CD14-positive monocyte (primary cell): ENCODE results near the gene UBE2A. TPM values are rescaled to one million over a fixed set of nuclear protein-coding genes. Genes with fewer than 3 reads are reported as not detected.
A peak's percentile ranks its signal among the peaks of the same experiment; 100 is the strongest.

Source experiments
- DNase-seq, 3 donors: peaks; one replicate each; pipeline ENCODE4 v3.0.0-alpha.2; 2011 to 2022
- H2AFZ ChIP-seq: 2 replicates; pipeline ENCODE4 v1.6.0; 2012; ENCODE audit warnings: mild to moderate bottlenecking, low read depth, low read length, inconsistent platforms; ENCODE audit not compliant: insufficient read depth, poor library complexity, severe bottlenecking
- H3K27ac ChIP-seq, 2 donors: 1 replicate in 1 of 2; 2 replicates in 1 of 2; pipeline ENCODE4 v1.5.1; 2012 to 2013; ENCODE audit warnings: low read length in 2 of 2, control low read depth in 1 of 2, inconsistent platforms in 1 of 2, low read depth in 1 of 2, mild to moderate bottlenecking in 1 of 2
- H3K27me3 ChIP-seq, 2 donors: one replicate each; pipeline versions ENCODE4 v1.6.0 to v1.6.1; 2011 to 2013; ENCODE audit warnings: low read length in 2 of 2; ENCODE audit not compliant: control insufficient read depth in 2 of 2, insufficient read depth in 2 of 2
- H3K36me3 ChIP-seq, 2 donors: replicated peaks in 1 of 2; 1 replicate in 1 of 2; 2 replicates in 1 of 2; pipeline versions ENCODE4 v1.5.1 to v1.6.1; 2012 to 2013; ENCODE audit warnings: low read length in 2 of 2, control low read depth in 1 of 2, inconsistent platforms in 1 of 2, mild to moderate bottlenecking in 1 of 2; ENCODE audit not compliant: insufficient read depth in 2 of 2, control insufficient read depth in 1 of 2
- H3K4me1 ChIP-seq, 2 donors: 1 replicate in 1 of 2; 2 replicates in 1 of 2; pipeline versions ENCODE4 v1.5.1 to v1.6.1; 2012 to 2013; ENCODE audit warnings: low read length in 2 of 2, control low read depth in 1 of 2, inconsistent platforms in 1 of 2, mild to moderate bottlenecking in 1 of 2, moderate library complexity in 1 of 2; ENCODE audit not compliant: insufficient read depth in 2 of 2, control insufficient read depth in 1 of 2
- H3K4me2 ChIP-seq: replicated peaks from 2 replicates; pipeline ENCODE3; 2012; ENCODE audit warnings: low read length, moderate library complexity, mild to moderate bottlenecking; ENCODE audit not compliant: poor library complexity, severe bottlenecking; ENCODE audit errors: extremely low read depth
- H3K4me3 ChIP-seq, 3 experiments: fragments of 200-600 bp in 1 of 3; sonication (generic) in 1 of 3; replicated peaks in 1 of 3; 1 replicate in 2 of 3; 2 replicates in 1 of 3; pipeline ENCODE4 v1.5.1; 2011 to 2013; ENCODE audit warnings: low read length in 3 of 3, mild to moderate bottlenecking in 3 of 3, control low read depth in 2 of 3, low read depth in 2 of 3, inconsistent platforms in 1 of 3, moderate library complexity in 1 of 3
- H3K79me2 ChIP-seq: 2 replicates; pipeline ENCODE4 v1.6.0; 2012; ENCODE audit warnings: mild to moderate bottlenecking, control low read depth, inconsistent platforms, low read length, moderate library complexity; ENCODE audit not compliant: insufficient read depth
- H3K9ac ChIP-seq: 2 replicates; pipeline ENCODE4 v1.6.0; 2017; ENCODE audit warnings: low read length, mild to moderate bottlenecking; ENCODE audit not compliant: insufficient read depth, poor library complexity, severe bottlenecking
- H3K9me3 ChIP-seq, 2 donors: replicated peaks in 1 of 2; 1 replicate in 1 of 2; 2 replicates in 1 of 2; pipeline versions ENCODE4 v1.5.1 to v1.6.1; 2012 to 2013; ENCODE audit warnings: low read length in 2 of 2, control low read depth in 1 of 2; ENCODE audit not compliant: control insufficient read depth in 1 of 2, insufficient read depth in 1 of 2
- H4K20me1 ChIP-seq: 2 replicates; pipeline ENCODE4 v1.6.0; 2012; ENCODE audit warnings: mild to moderate bottlenecking, low read length, control low read depth, moderate library complexity; ENCODE audit not compliant: insufficient read depth
- H3K27ac Mint-ChIP-seq, 7 donors: one replicate each; pipeline ENCODE4 v1.8.0; 2020; ENCODE audit warnings: mild to moderate bottlenecking in 7 of 7, mixed read lengths in 7 of 7, moderate library complexity in 6 of 7, inconsistent platforms in 2 of 7
- H3K27me3 Mint-ChIP-seq, 3 donors: one replicate each; pipeline ENCODE4 v1.8.0; 2021 to 2022; ENCODE audit warnings: low read depth in 3 of 3, mild to moderate bottlenecking in 3 of 3, mixed read lengths in 3 of 3, moderate library complexity in 3 of 3, inconsistent platforms in 1 of 3
- H3K36me3 Mint-ChIP-seq, 2 donors: one replicate each; pipeline ENCODE4 v1.8.0; 2020; ENCODE audit warnings: mixed read lengths in 2 of 2, inconsistent platforms in 1 of 2, mild to moderate bottlenecking in 1 of 2
- H3K4me1 Mint-ChIP-seq: one replicate; pipeline ENCODE4 v1.8.0; 2020; ENCODE audit warnings: mild to moderate bottlenecking, mixed read lengths
- H3K4me3 Mint-ChIP-seq, 2 donors: one replicate each; pipeline ENCODE4 v1.8.0; 2020; ENCODE audit warnings: mild to moderate bottlenecking in 2 of 2, mixed read lengths in 2 of 2, moderate library complexity in 1 of 2
- H3K9me3 Mint-ChIP-seq, 7 donors: one replicate each; pipeline ENCODE4 v1.8.0; 2020 to 2022; ENCODE audit warnings: mixed read lengths in 7 of 7, mild to moderate bottlenecking in 6 of 7, moderate library complexity in 6 of 7, inconsistent platforms in 2 of 7
- CTCF ChIP-seq: fragments of 200-600 bp; IDR thresholded peaks from one replicate; pipeline ENCODE4 v1.8.0; 2022; ENCODE audit warnings: antibody characterized with exemption, mild to moderate bottlenecking
- WGBS: methylation state at CpG from one replicate; pipeline ENCODE4 v1.1.5; 2013; ENCODE audit warnings: missing lambda C conversion rate; ENCODE audit not compliant: insufficient coverage; 5-methylcytosine and 5-hydroxymethylcytosine counted together
- intact Hi-C, 2 donors: fragments of 100-400 bp; cut with micrococcal nuclease; formaldehyde crosslinking; loops; one replicate each; pipeline versions ENCODE4 v1.15.0 to v1.15.1; 2023
- polyA plus RNA-seq, 3 donors: library from polyadenylated mRNA; depleted of rRNA in 1 of 3; unstranded in 2 of 3; stranded (reverse) in 1 of 3; fragments of 300-500 nt in 2 of 3; fragments of >200 nt in 1 of 3; fragmentation: Illumina TruSeq in 2 of 3; gene quantifications; 1 replicate in 2 of 3; 2 replicates in 1 of 3; pipeline ENCODE4 v1.2.3, GENCODE V29; 2012 to 2021

Gene UBE2A
- polyA plus RNA-seq, 3 donors = 68.7 to 91.4 (median 74.1) TPM

GRCh38 chrX:119624417-119624816 is 50.1 kb downstream of the UBE2A start:
- H4K20me1 ChIP-seq = no peaks in the 10 kb centered on the region
- H3K9ac ChIP-seq = no peak overlapping the region
- H3K36me3 Mint-ChIP-seq = peaks cover 16 to 33% of the 10 kb centered on the region in 2 donors
- H3K27me3 ChIP-seq = no peaks in the 10 kb centered on the region
- H3K9me3 Mint-ChIP-seq = no peaks in the 10 kb centered on the region
- no peaks in the 10 kb centered on the region for H3K79me2 ChIP-seq
- no peak overlapping the region for H3K4me2 ChIP-seq
- peaks cover 25 to 34% of the 10 kb centered on the region in 2 donors for H3K4me1 ChIP-seq
- H3K27me3 Mint-ChIP-seq = peaks cover 0 to 11% (median 0%) of the 10 kb centered on the region in 3 donors
- H3K4me3 Mint-ChIP-seq = no peak overlapping the region
- no peak overlapping the region for H2AFZ ChIP-seq
- H3K4me1 Mint-ChIP-seq = peaks cover 28% of the 10 kb centered on the region
- no peak overlapping the region for H3K27ac Mint-ChIP-seq
- H3K27ac ChIP-seq = no peak overlapping the region
- 80% methylated on average over 1 of the region's 11 CpGs for WGBS
- TF ChIP-seq CTCF = no peak
- H3K4me3 ChIP-seq = no peak overlapping the region
- H3K9me3 ChIP-seq = no peaks in the 10 kb centered on the region
- peaks cover 6 to 16% of the 10 kb centered on the region in 2 donors for H3K36me3 ChIP-seq
- DNase-seq = no peak
- intact Hi-C loops = no loop called here

- no peak for TF ChIP-seq CTCF
- no peaks in the 10 kb centered on the region for H3K9me3 ChIP-seq
- WGBS = 100% methylated on average over 4 of the region's 10 CpGs
- H3K36me3 ChIP-seq = peaks cover 7 to 20% of the 10 kb centered on the region in 2 donors
- peaks cover 0 to 7% (median 0%) of the 10 kb centered on the region in 3 donors for H3K27me3 Mint-ChIP-seq
- H3K79me2 ChIP-seq = no peaks in the 10 kb centered on the region
- H3K27ac ChIP-seq = peak overlapping the region in 1 of 2 donors; percentile 34
- no peaks in the 10 kb centered on the region for H3K27me3 ChIP-seq
- peak overlapping the region; percentile 12 to 73 (median 60) for H3K27ac Mint-ChIP-seq
- H3K4me1 Mint-ChIP-seq = peaks cover 21% of the 10 kb centered on the region
- DNase-seq = no peak
- no peaks in the 10 kb centered on the region for H4K20me1 ChIP-seq
- H3K9ac ChIP-seq = no peak overlapping the region
- peaks cover 18 to 38% of the 10 kb centered on the region in 2 donors for H3K36me3 Mint-ChIP-seq
- no peaks in the 10 kb centered on the region for H3K9me3 Mint-ChIP-seq
- H3K4me3 ChIP-seq = no peak overlapping the region
- H3K4me1 ChIP-seq = peaks cover 18 to 27% of the 10 kb centered on the region in 2 donors
- no peak overlapping the region for H3K4me3 Mint-ChIP-seq
- no peak overlapping the region for H2AFZ ChIP-seq
- intact Hi-C loops = no loop called here
- H3K4me2 ChIP-seq = no peak overlapping the region
Observed at GRCh38 chrX:119624951-119625668, 50.7 kb downstream of the UBE2A start.
